MM.1S (cell line): Measurements from ENCODE around the gene TLE5.
"Not testable (repeated sequence)": the region's sequence is repeated elsewhere in the genome, so short reads cannot be mapped to it uniquely, and the experiment has no call there.

Source experiments
- DNase-seq: peaks from one replicate; pipeline ENCODE4 v3.0.0-alpha.2; 2015
- H2AFZ ChIP-seq: fragments of 300-600 bp; sonication (generic); 2 replicates; pipeline ENCODE4 v1.6.0; 2016; ENCODE audit warnings: antibody characterized with exemption, low read length
- H3F3A ChIP-seq: fragments of 300-600 bp; sonication (generic); 2 replicates; pipeline ENCODE4 v1.6.1; 2016; ENCODE audit warnings: mild to moderate bottlenecking, antibody characterized with exemption, low read length, moderate library complexity, mixed read lengths; ENCODE audit not compliant: insufficient read depth
- H3K27ac ChIP-seq: fragments of 300-600 bp; sonication (generic); 2 replicates; pipeline ENCODE4 v1.5.1; 2016; ENCODE audit warnings: mild to moderate bottlenecking, low read length
- H3K27me3 ChIP-seq: fragments of 300-600 bp; sonication (generic); replicated peaks from 2 replicates; pipeline ENCODE4 v1.6.0; 2016; ENCODE audit warnings: low read length; ENCODE audit not compliant: insufficient read depth
- H3K36me3 ChIP-seq: fragments of 300-600 bp; sonication (generic); replicated peaks from 2 replicates; pipeline ENCODE4 v1.6.1; 2016; ENCODE audit warnings: mild to moderate bottlenecking, low read length, mixed read lengths; ENCODE audit not compliant: insufficient read depth
- H3K4me1 ChIP-seq: fragments of 300-600 bp; sonication (generic); 2 replicates; pipeline ENCODE4 v1.6.1; 2016; ENCODE audit warnings: low read length, mixed read lengths
- H3K4me2 ChIP-seq: fragments of 300-600 bp; sonication (generic); 2 replicates; pipeline ENCODE4 v1.6.0; 2016; ENCODE audit warnings: low read depth, low read length
- H3K4me3 ChIP-seq: fragments of 300-600 bp; sonication (generic); 2 replicates; pipeline ENCODE4 v1.5.1; 2016; ENCODE audit warnings: low read length, mixed read lengths
- H3K79me2 ChIP-seq: fragments of 300-600 bp; sonication (generic); 2 replicates; pipeline ENCODE4 v1.6.1; 2016; ENCODE audit warnings: mixed run types, low read length, mixed read lengths
- H3K9ac ChIP-seq: fragments of 300-600 bp; sonication (generic); 2 replicates; pipeline ENCODE4 v1.6.1; 2016; ENCODE audit warnings: low read length, mixed read lengths
- H3K9me2 ChIP-seq: fragments of 300-600 bp; sonication (generic); replicated peaks from 2 replicates; pipeline ENCODE4 v1.6.1; 2016; ENCODE audit warnings: mild to moderate bottlenecking, low read length, mixed read lengths; ENCODE audit not compliant: insufficient read depth
- H3K9me3 ChIP-seq: fragments of 300-600 bp; sonication (generic); replicated peaks from 2 replicates; pipeline ENCODE4 v1.6.1; 2016; ENCODE audit warnings: mild to moderate bottlenecking, low read length, mixed read lengths; ENCODE audit not compliant: insufficient read depth
- H4K20me1 ChIP-seq: fragments of 300-600 bp; sonication (generic); 2 replicates; pipeline ENCODE4 v1.6.1; 2016; ENCODE audit warnings: mild to moderate bottlenecking, low read length, moderate library complexity, mixed read lengths; ENCODE audit not compliant: insufficient read depth
- EZH2 ChIP-seq: fragments of 300-600 bp; sonication (generic); optimal IDR thresholded peaks from 2 replicates; pipeline ENCODE3; 2017; ENCODE audit warnings: low read depth, mild to moderate bottlenecking, antibody characterized with exemption, low read length, mixed read lengths
- EZH2phosphoT487 ChIP-seq: fragments of 300-600 bp; sonication (generic); IDR thresholded peaks from 2 replicates; pipeline ENCODE4 v1.6.1; 2018; ENCODE audit warnings: antibody characterized with exemption, low read length
- TF ChIP-seq, protein P1 (sequence below): fragments of 300-600 bp; sonication (generic); IDR thresholded peaks from 2 replicates; pipeline ENCODE4 v1.5.1; 2016; ENCODE audit warnings: antibody characterized with exemption, low read length, mixed read lengths

TLE5 gene

GRCh38 chr19:3039125-3039524, 23.2 kb downstream of the TLE5 start:
- Histone ChIP-seq H3K9ac (no peak overlapping the region), H3K79me2 (no peaks in the 10 kb centered on the region), H4K20me1 (no peaks in the 10 kb centered on the region), H3K27ac (no peak overlapping the region), H3K4me2 (no peak overlapping the region), H3K36me3 (no peaks in the 10 kb centered on the region), H3K27me3 (peaks cover 70% of the 10 kb centered on the region), H3F3A (no peaks in the 10 kb centered on the region), H2AFZ (no peak overlapping the region), H3K9me3 (no peaks in the 10 kb centered on the region), H3K4me3 (no peak overlapping the region), H3K4me1 (no peaks in the 10 kb centered on the region), H3K9me2 (no peaks in the 10 kb centered on the region)
- DNase-seq, result no peak
- TF ChIP-seq EZH2phosphoT487 (no peak), EZH2 (no peak)
- TF ChIP-seq, protein P1, sequence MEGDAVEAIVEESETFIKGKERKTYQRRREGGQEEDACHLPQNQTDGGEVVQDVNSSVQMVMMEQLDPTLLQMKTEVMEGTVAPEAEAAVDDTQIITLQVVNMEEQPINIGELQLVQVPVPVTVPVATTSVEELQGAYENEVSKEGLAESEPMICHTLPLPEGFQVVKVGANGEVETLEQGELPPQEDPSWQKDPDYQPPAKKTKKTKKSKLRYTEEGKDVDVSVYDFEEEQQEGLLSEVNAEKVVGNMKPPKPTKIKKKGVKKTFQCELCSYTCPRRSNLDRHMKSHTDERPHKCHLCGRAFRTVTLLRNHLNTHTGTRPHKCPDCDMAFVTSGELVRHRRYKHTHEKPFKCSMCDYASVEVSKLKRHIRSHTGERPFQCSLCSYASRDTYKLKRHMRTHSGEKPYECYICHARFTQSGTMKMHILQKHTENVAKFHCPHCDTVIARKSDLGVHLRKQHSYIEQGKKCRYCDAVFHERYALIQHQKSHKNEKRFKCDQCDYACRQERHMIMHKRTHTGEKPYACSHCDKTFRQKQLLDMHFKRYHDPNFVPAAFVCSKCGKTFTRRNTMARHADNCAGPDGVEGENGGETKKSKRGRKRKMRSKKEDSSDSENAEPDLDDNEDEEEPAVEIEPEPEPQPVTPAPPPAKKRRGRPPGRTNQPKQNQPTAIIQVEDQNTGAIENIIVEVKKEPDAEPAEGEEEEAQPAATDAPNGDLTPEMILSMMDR, result no peak

DNA sequence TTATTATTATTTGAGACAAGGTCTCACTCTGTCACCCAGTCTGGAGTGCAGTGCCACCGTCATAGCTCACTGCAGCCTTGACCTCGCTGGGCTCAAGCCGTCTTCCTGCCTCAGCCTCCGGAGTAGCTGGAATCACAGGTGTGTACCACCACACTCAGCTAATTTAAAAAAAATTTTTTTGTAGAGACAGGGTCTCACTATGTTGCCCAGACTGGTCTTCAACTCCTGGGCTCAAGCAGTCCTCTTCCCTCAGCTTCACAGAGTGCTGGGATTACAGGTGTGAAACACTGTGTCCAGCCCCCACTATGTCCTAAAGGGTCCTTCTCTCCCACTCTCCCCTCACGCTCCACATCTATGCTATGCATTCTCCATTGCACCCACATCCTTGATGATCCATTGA, 24.1 kb downstream of the TLE5 start:
- no peak for DNase-seq
- Histone ChIP-seq H3K4me2 (no peak overlapping the region), H3K9ac (no peak overlapping the region), H4K20me1 (no peaks in the 10 kb centered on the region), H3K36me3 (no peaks in the 10 kb centered on the region), H3K9me3 (no peaks in the 10 kb centered on the region), H3K27ac (no peak overlapping the region), H3F3A (no peaks in the 10 kb centered on the region), H3K4me3 (no peak overlapping the region), H3K4me1 (no peaks in the 10 kb centered on the region), H3K79me2 (no peaks in the 10 kb centered on the region), H3K9me2 (no peaks in the 10 kb centered on the region), H3K27me3 (peaks cover 73% of the 10 kb centered on the region), H2AFZ (no peak overlapping the region)
- TF ChIP-seq EZH2phosphoT487 (no peak), EZH2 (no peak)
- TF ChIP-seq, protein P1, result no peak

GRCh38 chr19:3036977-3037544, 25.2 kb downstream of the TLE5 start:
- H3F3A ChIP-seq, H3K9me2 ChIP-seq, DNase-seq, H4K20me1 ChIP-seq, H3K27ac ChIP-seq, H3K4me3 ChIP-seq, H2AFZ ChIP-seq, H3K36me3 ChIP-seq, H3K4me2 ChIP-seq, H3K4me1 ChIP-seq, H3K9ac ChIP-seq, H3K79me2 ChIP-seq, H3K9me3 ChIP-seq: not testable (repeated sequence)
- peaks cover 72% of the 10 kb centered on the region for H3K27me3 ChIP-seq

GRCh38 chr19:3036119-3036976, 25.9 kb downstream of the TLE5 start:
- TF ChIP-seq EZH2, result no peak
- TF ChIP-seq EZH2phosphoT487, result no peak
- TF ChIP-seq, protein P1, result no peak
- H2AFZ ChIP-seq, result peak overlapping the region; percentile 85

More at GRCh38 chr19:3036119-3036976, 25.9 kb downstream of the TLE5 start:
- Histone ChIP-seq H3F3A (no peaks in the 10 kb centered on the region), H3K9me3 (no peaks in the 10 kb centered on the region), H3K4me2 (peak overlapping the region; percentile 97), H3K9me2 (no peaks in the 10 kb centered on the region), H3K27me3 (peaks cover 72% of the 10 kb centered on the region), H3K9ac (peak overlapping the region; percentile 11; the same call in 1 of the 2 replicates), H4K20me1 (no peaks in the 10 kb centered on the region), H3K27ac (peak overlapping the region; percentile 31; the same call in 1 of the 2 replicates), H3K36me3 (no peaks in the 10 kb centered on the region), H3K4me3 (peak overlapping the region; percentile 63), H3K79me2 (no peaks in the 10 kb centered on the region), H3K4me1 (no peaks in the 10 kb centered on the region)
- DNase-seq, result peak; percentile 76
